ENCODE measurements around the gene SPAG17. TPM values are rescaled to one million over a fixed set of nuclear protein-coding genes. Genes with fewer than 3 reads are reported as not detected.

The SPAG17 gene
- total RNA-seq, 1 experiment from 2014 or later = not detected

DNA sequence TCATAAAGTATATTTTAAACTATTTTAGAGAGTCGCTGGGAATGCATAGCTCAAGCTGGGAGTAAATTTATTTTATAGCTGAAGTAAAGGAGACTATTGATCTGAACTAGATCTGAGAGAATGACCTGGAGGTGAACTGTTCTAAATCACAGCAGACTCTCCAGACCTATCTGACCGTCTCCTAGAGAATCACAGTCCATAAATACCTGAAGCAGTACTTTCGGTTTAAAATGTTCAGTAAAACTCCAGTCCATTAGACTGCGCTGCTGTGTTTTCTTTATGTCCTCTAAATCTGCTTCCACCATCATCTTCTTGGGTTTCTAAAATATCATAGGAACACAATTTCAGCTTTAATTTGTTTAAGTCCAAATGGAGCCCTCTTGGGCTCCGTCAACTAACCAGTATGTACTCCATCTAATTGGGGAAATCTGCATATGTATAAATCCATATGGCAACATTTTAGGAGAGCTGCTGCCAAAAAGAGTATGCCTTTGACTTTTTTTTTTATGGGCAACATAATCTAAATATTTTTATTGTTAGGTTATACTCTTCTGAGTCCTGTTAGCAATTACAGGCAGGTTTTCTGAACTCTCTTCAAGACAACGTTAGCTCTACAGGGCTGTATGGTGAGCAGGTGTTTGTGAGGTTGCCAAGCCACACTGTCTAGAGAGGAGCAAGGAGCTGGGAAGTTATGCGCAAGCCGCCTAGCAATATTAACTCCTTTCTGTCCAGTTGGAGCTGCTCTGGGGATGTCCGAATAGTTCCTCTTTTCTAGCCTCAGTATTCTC, 111.2 kb downstream of the SPAG17 start:
- ChIA-PET CTCF (interaction anchor here (0.6 to 1.2 kb wide), 9 partner anchors 9 to 1294 kb away, joined by 3 to 9 read pairs (median 3); no protein-coding TSS in a partner anchor), POLR2A (interaction anchor here (0.6 to 0.8 kb wide), 2 partner anchors 973 to 1259 kb away, joined by 3 read pairs; no protein-coding TSS in a partner anchor)
- Mint-ChIP-seq H3K27ac (ENCODE audit: low read depth, unreplicated experiment) (no peak overlapping the region), H3K27me3 (ENCODE audit: insufficient read depth, unreplicated experiment) (no peaks in the 10 kb centered on the region), H3K9me3 (ENCODE audit: unreplicated experiment) (no peaks in the 10 kb centered on the region), H3K4me3 (ENCODE audit: unreplicated experiment) (no peak overlapping the region), H3K4me1 (ENCODE audit: insufficient read depth, unreplicated experiment) (no peaks in the 10 kb centered on the region), H3K36me3 (ENCODE audit: insufficient read depth, unreplicated experiment) (no peaks in the 10 kb centered on the region)
- no peak for DNase-seq (ENCODE audit: unreplicated experiment)
- intact Hi-C loops (cut with micrococcal nuclease) = loop anchor here (10.0 kb wide), 1 partner anchor 1201 kb away; no protein-coding TSS in a partner anchor
- BruUV-seq (replicated peaks) = no TSS peak
- TF ChIP-seq, protein P1, sequence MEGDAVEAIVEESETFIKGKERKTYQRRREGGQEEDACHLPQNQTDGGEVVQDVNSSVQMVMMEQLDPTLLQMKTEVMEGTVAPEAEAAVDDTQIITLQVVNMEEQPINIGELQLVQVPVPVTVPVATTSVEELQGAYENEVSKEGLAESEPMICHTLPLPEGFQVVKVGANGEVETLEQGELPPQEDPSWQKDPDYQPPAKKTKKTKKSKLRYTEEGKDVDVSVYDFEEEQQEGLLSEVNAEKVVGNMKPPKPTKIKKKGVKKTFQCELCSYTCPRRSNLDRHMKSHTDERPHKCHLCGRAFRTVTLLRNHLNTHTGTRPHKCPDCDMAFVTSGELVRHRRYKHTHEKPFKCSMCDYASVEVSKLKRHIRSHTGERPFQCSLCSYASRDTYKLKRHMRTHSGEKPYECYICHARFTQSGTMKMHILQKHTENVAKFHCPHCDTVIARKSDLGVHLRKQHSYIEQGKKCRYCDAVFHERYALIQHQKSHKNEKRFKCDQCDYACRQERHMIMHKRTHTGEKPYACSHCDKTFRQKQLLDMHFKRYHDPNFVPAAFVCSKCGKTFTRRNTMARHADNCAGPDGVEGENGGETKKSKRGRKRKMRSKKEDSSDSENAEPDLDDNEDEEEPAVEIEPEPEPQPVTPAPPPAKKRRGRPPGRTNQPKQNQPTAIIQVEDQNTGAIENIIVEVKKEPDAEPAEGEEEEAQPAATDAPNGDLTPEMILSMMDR (IDR thresholded peaks at IDR 0.05; ENCODE audit: unreplicated experiment) = no peak

DNA sequence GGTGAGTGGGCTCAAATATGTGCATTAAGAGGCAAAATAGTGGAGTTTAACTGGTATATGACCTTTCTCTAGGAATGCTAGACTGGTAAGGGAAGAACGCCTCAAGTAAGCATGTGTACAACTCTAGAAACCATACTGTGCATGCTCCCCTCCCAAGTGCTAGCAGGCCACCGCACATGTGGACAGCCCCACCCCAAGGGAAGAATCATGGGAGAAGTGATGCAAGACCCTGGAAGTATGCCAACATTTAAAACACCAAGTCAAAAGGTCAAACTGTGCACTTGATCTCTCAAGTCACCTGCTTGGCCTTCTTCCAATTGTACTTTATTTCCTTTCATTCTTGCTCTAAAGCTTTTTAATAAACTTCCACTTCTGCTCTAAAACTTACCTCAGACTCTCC, 135.0 kb downstream of the SPAG17 start:
- Mint-ChIP-seq H3K9me3 (ENCODE audit: unreplicated experiment) (no peaks in the 10 kb centered on the region), H3K4me1 (ENCODE audit: insufficient read depth, unreplicated experiment) (no peaks in the 10 kb centered on the region), H3K36me3 (ENCODE audit: insufficient read depth, unreplicated experiment) (no peaks in the 10 kb centered on the region), H3K27me3 (ENCODE audit: insufficient read depth, unreplicated experiment) (no peaks in the 10 kb centered on the region), H3K4me3 (ENCODE audit: unreplicated experiment) (no peak overlapping the region), H3K27ac (ENCODE audit: low read depth, unreplicated experiment) (no peak overlapping the region)
- CTCF ChIA-PET = no interaction called here
- BruUV-seq (replicated peaks) = no TSS peak
- POLR2A ChIA-PET = no interaction called here
- intact Hi-C loops (cut with micrococcal nuclease) = no loop called here
- DNase-seq (ENCODE audit: unreplicated experiment) = peak; percentile 13
- TF ChIP-seq, protein P1 (IDR thresholded peaks at IDR 0.05; ENCODE audit: unreplicated experiment) = no peak

DNA sequence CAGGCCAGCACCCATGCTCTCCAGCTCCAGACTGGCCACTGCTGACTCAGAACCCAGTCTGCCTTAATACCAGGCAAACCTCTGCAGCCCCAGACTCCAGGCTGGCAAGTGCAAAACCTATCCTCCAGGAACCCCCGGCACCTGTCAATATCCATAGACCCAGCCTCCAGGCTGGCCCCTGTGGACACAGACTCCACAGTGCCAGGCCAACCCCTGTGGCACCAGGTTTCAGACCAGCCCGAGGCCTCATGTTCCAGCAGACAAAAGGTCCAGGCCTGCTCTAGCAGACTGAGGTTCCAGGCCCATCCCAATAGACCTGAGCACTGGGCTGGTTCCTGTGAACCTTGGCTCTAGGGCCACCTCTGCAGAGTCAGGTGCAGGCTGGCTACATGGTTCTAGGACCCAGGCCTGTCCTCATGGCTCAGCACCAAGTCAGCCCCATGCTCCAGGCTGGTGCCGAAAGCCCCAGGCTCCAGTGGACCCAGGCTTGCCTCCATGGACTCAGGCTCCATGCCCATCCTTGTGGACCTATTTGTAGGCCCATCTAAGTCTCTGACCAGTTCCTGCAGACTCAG, 137.3 kb downstream of the SPAG17 start:
- no peak for DNase-seq (ENCODE audit: unreplicated experiment)
- H3K9me3 Mint-ChIP-seq (ENCODE audit: unreplicated experiment) = no peaks in the 10 kb centered on the region
- ChIA-PET CTCF (interaction anchor here (0.7 kb wide), 1 partner anchor 9 kb away, joined by 3 read pairs; no protein-coding TSS in a partner anchor), POLR2A (interaction anchor here (0.6 to 0.7 kb wide), 2 partner anchors 11 to 832 kb away, joined by 3 to 4 read pairs; no protein-coding TSS in a partner anchor)
- BruUV-seq (replicated peaks) = no TSS peak
- H3K36me3 Mint-ChIP-seq (ENCODE audit: insufficient read depth, unreplicated experiment) = no peaks in the 10 kb centered on the region
- H3K4me1 Mint-ChIP-seq (ENCODE audit: insufficient read depth, unreplicated experiment) = no peaks in the 10 kb centered on the region
- TF ChIP-seq, protein P1 (IDR thresholded peaks at IDR 0.05; ENCODE audit: unreplicated experiment) = no peak
- intact Hi-C loops (cut with micrococcal nuclease) = no loop called here
- H3K27ac Mint-ChIP-seq (ENCODE audit: low read depth, unreplicated experiment) = no peak overlapping the region
- no peaks in the 10 kb centered on the region for H3K27me3 Mint-ChIP-seq (ENCODE audit: insufficient read depth, unreplicated experiment)
- no peak overlapping the region for H3K4me3 Mint-ChIP-seq (ENCODE audit: unreplicated experiment)

DNA sequence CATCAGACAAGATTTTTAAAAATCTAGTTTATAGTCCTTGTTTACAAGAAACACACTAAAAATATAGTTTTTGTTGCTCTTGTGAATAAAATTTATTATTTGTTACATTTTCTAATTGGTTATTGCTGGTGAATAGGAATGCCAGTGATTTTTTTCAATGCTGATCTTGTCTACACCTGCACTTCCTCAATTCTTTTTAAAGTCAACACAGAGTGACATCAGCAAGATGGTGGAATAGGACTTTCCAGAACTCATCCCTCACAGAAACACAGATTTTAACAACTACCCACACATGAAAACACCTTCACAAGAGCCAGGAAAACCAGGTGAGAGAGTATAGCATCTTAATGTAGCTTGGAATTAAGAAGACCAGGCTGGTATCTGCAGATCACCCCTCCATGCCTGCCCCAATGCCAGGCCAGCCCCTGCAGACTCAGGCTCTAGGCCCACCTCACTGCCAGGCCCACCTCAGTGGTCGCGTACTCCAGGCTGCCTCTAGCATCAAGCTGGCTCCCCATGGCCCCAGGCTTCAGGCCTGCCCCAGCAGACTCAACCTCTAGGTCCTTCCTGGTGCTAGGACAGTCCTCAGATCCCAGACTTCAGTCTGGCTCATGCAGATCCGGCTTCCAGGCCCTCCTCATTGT, 137.9 kb downstream of the SPAG17 start:
- no peak overlapping the region for H3K27ac Mint-ChIP-seq (ENCODE audit: low read depth, unreplicated experiment)
- no peaks in the 10 kb centered on the region for H3K9me3 Mint-ChIP-seq (ENCODE audit: unreplicated experiment)
- TF ChIP-seq, protein P1 (IDR thresholded peaks at IDR 0.05; ENCODE audit: unreplicated experiment) = no peak
- no peak for DNase-seq (ENCODE audit: unreplicated experiment)
- H3K4me3 Mint-ChIP-seq (ENCODE audit: unreplicated experiment) = no peak overlapping the region
- H3K36me3 Mint-ChIP-seq (ENCODE audit: insufficient read depth, unreplicated experiment) = no peaks in the 10 kb centered on the region
- H3K27me3 Mint-ChIP-seq (ENCODE audit: insufficient read depth, unreplicated experiment) = no peaks in the 10 kb centered on the region
- intact Hi-C loops (cut with micrococcal nuclease) = no loop called here
- POLR2A ChIA-PET = interaction anchor here (0.6 to 0.7 kb wide), 2 partner anchors 11 to 833 kb away, joined by 3 to 4 read pairs; no protein-coding TSS in a partner anchor
- no TSS peak for BruUV-seq (replicated peaks)
- CTCF ChIA-PET = interaction anchor here (0.5 kb wide), 1 partner anchor 141 kb away, joined by 4 read pairs; no protein-coding TSS in a partner anchor
- H3K4me1 Mint-ChIP-seq (ENCODE audit: insufficient read depth, unreplicated experiment) = no peaks in the 10 kb centered on the region

All from MCF 10A (cell line).